H7 (cell line): ENCODE measurements around the gene GCSH. TPM values are rescaled to one million over a fixed set of nuclear protein-coding genes. Genes with fewer than 3 reads are reported as not detected.

Experiments
- DNase-seq: peaks from one replicate; pipeline ENCODE4 v3.0.0; 2012
- H3K27me3 ChIP-seq: 2 replicates; pipeline ENCODE4 v1.6.0; 2011; ENCODE audit warnings: mild to moderate bottlenecking, low read length; ENCODE audit not compliant: control insufficient read depth, insufficient read depth
- H3K36me3 ChIP-seq: replicated peaks from 2 replicates; pipeline ENCODE4 v1.5.1; 2011; ENCODE audit warnings: low read length; ENCODE audit not compliant: control insufficient read depth, insufficient read depth
- H3K4me3 ChIP-seq: 2 replicates; pipeline ENCODE4 v1.5.1; 2011; ENCODE audit warnings: low read depth, mild to moderate bottlenecking, control low read depth, low read length, moderate library complexity; ENCODE audit not compliant: insufficient read depth
- total RNA-seq: library from RNA; depleted of rRNA; stranded (reverse); fragments of >200 nt; shearing (Covaris generic); gene quantifications from 2 replicates; pipeline ENCODE4 v1.2.3, GENCODE V29; 2014

Gene GCSH
- total RNA-seq, 1 experiment from 2014 or later, result 54.5 TPM

GRCh38 chr16:81077076-81077940 is 18.9 kb downstream of the GCSH start, which contains the start of gene C16orf46:
C16orf46 (minus strand) TSS chr16:81077238; CDS start chr16:81063955, 13,283 bp downstream.
- peak; percentile 97 for DNase-seq
- H3K27me3 ChIP-seq, result no peaks in the 10 kb centered on the region; the same call in 1 of the 2 replicates
- no peaks in the 10 kb centered on the region; the same call in 1 of the 2 replicates for H3K36me3 ChIP-seq
- peak within 1 kb of the TSS; percentile 70 for H3K4me3 ChIP-seq

- peak; percentile 91 for DNase-seq
- H3K4me3 ChIP-seq, result peak overlapping the region; percentile 70
- no peaks in the 10 kb centered on the region; the same call in 1 of the 2 replicates for H3K27me3 ChIP-seq
- H3K36me3 ChIP-seq, result no peaks in the 10 kb centered on the region; the same call in 1 of the 2 replicates
These were observed 19.6 kb downstream of the GCSH start for GRCh38 chr16:81076566-81077075.

GRCh38 chr16:81073560-81074330 is 22.4 kb downstream of the GCSH start:
- Histone ChIP-seq H3K27me3 (no peaks in the 10 kb centered on the region; the same call in 1 of the 2 replicates), H3K36me3 (no peaks in the 10 kb centered on the region), H3K4me3 (no peak overlapping the region)
- DNase-seq, result peak; percentile 17

- Histone ChIP-seq H3K36me3 (no peaks in the 10 kb centered on the region), H3K27me3 (no peaks in the 10 kb centered on the region; the same call in 1 of the 2 replicates), H3K4me3 (no peak overlapping the region)
- DNase-seq, result no peak
These were observed 24.4 kb downstream of the GCSH start for GRCh38 chr16:81071805-81072204.

- no peaks in the 10 kb centered on the region; the same call in 1 of the 2 replicates for H3K27me3 ChIP-seq
- no peaks in the 10 kb centered on the region for H3K36me3 ChIP-seq
- no peak overlapping the region for H3K4me3 ChIP-seq
- no peak for DNase-seq
These were observed 25.2 kb downstream of the GCSH start for GRCh38 chr16:81070979-81071378.

GRCh38 chr16:81069063-81069462 is 27.1 kb downstream of the GCSH start:
- H3K36me3 ChIP-seq, result no peaks in the 10 kb centered on the region
- no peaks in the 10 kb centered on the region for H3K27me3 ChIP-seq
- H3K4me3 ChIP-seq, result no peak overlapping the region
- DNase-seq, result no peak

GRCh38 chr16:81067166-81067565 is 29.0 kb downstream of the GCSH start:
- H3K4me3 ChIP-seq, result no peak overlapping the region
- no peaks in the 10 kb centered on the region for H3K36me3 ChIP-seq
- no peak for DNase-seq
- H3K27me3 ChIP-seq, result no peaks in the 10 kb centered on the region

GRCh38 chr16:81066681-81067080 is 29.5 kb downstream of the GCSH start:
- no peaks in the 10 kb centered on the region for H3K36me3 ChIP-seq
- no peaks in the 10 kb centered on the region for H3K27me3 ChIP-seq
- no peak overlapping the region for H3K4me3 ChIP-seq
- no peak for DNase-seq

- H3K4me3 ChIP-seq, result no peak overlapping the region
- no peaks in the 10 kb centered on the region for H3K27me3 ChIP-seq
- H3K36me3 ChIP-seq, result no peaks in the 10 kb centered on the region
- DNase-seq, result no peak
These were observed 34.2 kb downstream of the GCSH start for GRCh38 chr16:81061871-81062608.

- Histone ChIP-seq H3K36me3 (no peaks in the 10 kb centered on the region), H3K4me3 (no peak overlapping the region), H3K27me3 (no peaks in the 10 kb centered on the region)
- DNase-seq, result peak; percentile 15
These were observed 34.9 kb downstream of the GCSH start for GRCh38 chr16:81061307-81061640.

- no peaks in the 10 kb centered on the region for H3K36me3 ChIP-seq
- H3K4me3 ChIP-seq, result no peak overlapping the region
- DNase-seq, result peak; percentile 24
- H3K27me3 ChIP-seq, result no peaks in the 10 kb centered on the region
These were observed 35.5 kb downstream of the GCSH start for GRCh38 chr16:81060576-81061306.

GRCh38 chr16:81053761-81054160 is 42.4 kb downstream of the GCSH start:
- Histone ChIP-seq H3K36me3 (no peaks in the 10 kb centered on the region), H3K4me3 (no peak overlapping the region), H3K27me3 (no peaks in the 10 kb centered on the region)
- no peak for DNase-seq

- Histone ChIP-seq H3K36me3 (peaks cover 22% of the 10 kb centered on the region), H3K27me3 (no peaks in the 10 kb centered on the region), H3K4me3 (no peak overlapping the region)
- no peak for DNase-seq
These were observed 53.4 kb downstream of the GCSH start for GRCh38 chr16:81042821-81043220.

GRCh38 chr16:81041696-81042095 is 54.5 kb downstream of the GCSH start:
- no peak overlapping the region for H3K4me3 ChIP-seq
- no peak for DNase-seq
- peaks cover 22% of the 10 kb centered on the region for H3K36me3 ChIP-seq
- no peaks in the 10 kb centered on the region for H3K27me3 ChIP-seq
